PFSK-1 (cell line): Measurements from ENCODE around the gene APOBEC2.

Source experiments
- FOXP2 ChIP-seq: optimal IDR thresholded peaks from 2 replicates; pipeline ENCODE3; 2011; ENCODE audit warnings: borderline replicate concordance, control low read depth, inconsistent platforms; ENCODE audit not compliant: insufficient read depth; ENCODE audit errors: extremely low read length, extremely low read depth
- POLR2AphosphoS5 ChIP-seq: IDR thresholded peaks from 2 replicates; pipeline ENCODE4 v1.6.1; 2012; ENCODE audit warnings: low read depth, mild to moderate bottlenecking, control low read depth, low read length, moderate library complexity
- REST ChIP-seq, 2 experiments: IDR thresholded peaks; 2 replicates each; pipeline versions ENCODE4 v1.6.1 to v1.8.0; 2011 to 2012; ENCODE audit warnings: low read depth in 2 of 2, low read length in 2 of 2, control low read depth in 1 of 2, inconsistent platforms in 1 of 2, mild to moderate bottlenecking in 1 of 2, moderate library complexity in 1 of 2; ENCODE audit not compliant: insufficient read depth in 1 of 2
- SIN3A ChIP-seq: IDR thresholded peaks from 2 replicates; pipeline ENCODE4 v1.6.1; 2012; ENCODE audit warnings: mild to moderate bottlenecking, low read length, moderate library complexity, borderline replicate concordance; ENCODE audit not compliant: insufficient read depth
- TAF1 ChIP-seq: IDR thresholded peaks from 2 replicates; pipeline ENCODE4 v1.6.1; 2012; ENCODE audit warnings: low read length, control low read depth, borderline replicate concordance; ENCODE audit not compliant: insufficient read depth

APOBEC2 gene

GRCh38 chr6:41088451-41088850 is 35.4 kb downstream of the APOBEC2 start:
- no peak for TF ChIP-seq REST (IDR thresholded peaks at IDR 0.05; ENCODE audit: insufficient read depth in 1 of 2, low read depth in 2 of 2, low read length in 2 of 2)
- no peak for TF ChIP-seq POLR2AphosphoS5
- TF ChIP-seq TAF1 = no peak
- no peak for TF ChIP-seq SIN3A
- no peak for TF ChIP-seq FOXP2

GRCh38 chr6:41090841-41091761 is 38.1 kb downstream of the APOBEC2 start:
- no peak for TF ChIP-seq TAF1
- TF ChIP-seq SIN3A = no peak
- no peak for TF ChIP-seq REST (IDR thresholded peaks at IDR 0.05; ENCODE audit: insufficient read depth in 1 of 2, low read depth in 2 of 2, low read length in 2 of 2)
- no peak for TF ChIP-seq POLR2AphosphoS5
- no peak for TF ChIP-seq FOXP2

GRCh38 chr6:41092421-41093140 is 39.6 kb downstream of the APOBEC2 start:
- TF ChIP-seq TAF1 (no peak), POLR2AphosphoS5 (no peak), SIN3A (no peak), FOXP2 (no peak), REST (IDR thresholded peaks at IDR 0.05; ENCODE audit: insufficient read depth in 1 of 2, low read depth in 2 of 2, low read length in 2 of 2) (no peak)

GRCh38 chr6:41093729-41094128 is 40.7 kb downstream of the APOBEC2 start:
- TF ChIP-seq FOXP2 (no peak), TAF1 (no peak), SIN3A (no peak), POLR2AphosphoS5 (no peak), REST (IDR thresholded peaks at IDR 0.05; ENCODE audit: insufficient read depth in 1 of 2, low read depth in 2 of 2, low read length in 2 of 2) (no peak)
